T1000 (cell line): ENCODE results near the gene OXTR.

ENCODE experiments used
- DNase-seq: peaks from one replicate; lab custom pipeline; 2025; ENCODE audit warnings: mixed read lengths; lab: John Stamatoyannopoulos, UW

Gene OXTR

GRCh38 chr3:8767667-8768363 lies 1.6 kb downstream of the OXTR start:
- DNase-seq, result no peak

- DNase-seq, result no peak
Measured at GRCh38 chr3:8767256-8767666, 2.2 kb downstream of the OXTR start.

- DNase-seq, result no peak
Measured at GRCh38 chr3:8766148-8766547, 3.3 kb downstream of the OXTR start.

- DNase-seq, result no peak
Measured at GRCh38 chr3:8765528-8765927, 3.9 kb downstream of the OXTR start.

GRCh38 chr3:8764528-8764927 lies 4.9 kb downstream of the OXTR start:
- DNase-seq, result no peak

- no peak for DNase-seq
Measured at GRCh38 chr3:8762607-8763377, 6.6 kb downstream of the OXTR start.

GRCh38 chr3:8761866-8762265 lies 7.5 kb downstream of the OXTR start:
- DNase-seq, result no peak

- no peak for DNase-seq
Measured at GRCh38 chr3:8760506-8760905, 8.9 kb downstream of the OXTR start.

- no peak for DNase-seq
Measured at GRCh38 chr3:8760091-8760490, 9.3 kb downstream of the OXTR start.

- no peak for DNase-seq
Measured at GRCh38 chr3:8759038-8759707, 10.2 kb downstream of the OXTR start.

- peak; percentile 51 for DNase-seq
Measured at GRCh38 chr3:8757551-8758518, 11.6 kb downstream of the OXTR start.

- no peak for DNase-seq
Measured at GRCh38 chr3:8756671-8757070, 12.7 kb downstream of the OXTR start.

GRCh38 chr3:8755564-8756237 lies 13.7 kb downstream of the OXTR start:
- DNase-seq, result no peak

- no peak for DNase-seq
Measured at GRCh38 chr3:8755097-8755496, 14.3 kb downstream of the OXTR start.

GRCh38 chr3:8752832-8753231 lies 16.6 kb downstream of the OXTR start:
- DNase-seq, result no peak

- DNase-seq, result no peak
Measured at GRCh38 chr3:8749316-8749715, 20.1 kb downstream of the OXTR start.

- no peak for DNase-seq
Measured at GRCh38 chr3:8746780-8747345, 22.6 kb downstream of the OXTR start.

GRCh38 chr3:8745619-8746370 lies 23.6 kb downstream of the OXTR start:
- DNase-seq, result no peak

GRCh38 chr3:8743911-8744310 lies 25.5 kb downstream of the OXTR start:
- DNase-seq, result no peak

- peak; percentile 61 for DNase-seq
Measured at GRCh38 chr3:8743021-8743601, 26.3 kb downstream of the OXTR start.
